Measurements from ENCODE around the gene RNF7.
A peak's percentile ranks its signal among the peaks of the same experiment; 100 is the strongest.

RNF7 gene

DNA sequence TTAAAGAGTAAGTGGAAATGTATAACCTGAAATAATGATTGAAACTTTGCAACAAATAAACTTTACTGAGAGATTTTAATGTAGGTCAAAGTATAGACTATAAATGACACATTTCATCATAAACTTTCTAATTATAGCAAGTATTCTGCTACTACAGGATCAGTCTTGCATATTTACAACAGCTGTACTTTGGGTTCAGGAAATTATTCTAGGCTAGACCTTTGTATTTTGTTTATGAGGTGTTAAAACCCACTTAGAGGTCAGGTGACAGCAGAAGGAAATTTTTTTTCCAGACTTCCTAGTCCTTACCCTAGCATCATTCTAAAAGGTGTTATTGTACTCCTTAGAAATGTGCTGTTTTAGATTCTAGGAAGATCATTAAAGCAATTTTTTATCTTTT lies 2.3 kb downstream of the RNF7 start:
- Histone ChIP-seq H3F3A (ENCODE audit: control insufficient read depth, insufficient read depth) (peaks cover 6% of the 10 kb centered on the region; the same call in 1 of the 2 replicates), H3K27me3 (ENCODE audit: control insufficient read depth, low read length) (no peaks in the 10 kb centered on the region), H3K4me2 (ENCODE audit: low read length) (peak overlapping the region; percentile 79), H3K9me2 (replicated peaks; ENCODE audit: control insufficient read depth, low read length) (no peaks in the 10 kb centered on the region), H3K9me3 (ENCODE audit: control insufficient read depth, insufficient read depth, low read length) (no peaks in the 10 kb centered on the region), H3K36me3 (ENCODE audit: control insufficient read depth, low read length) (peaks cover 53% of the 10 kb centered on the region), H4K20me1 (ENCODE audit: control insufficient read depth, insufficient read depth, low read depth, low read length) (peaks cover 9% of the 10 kb centered on the region; the same call in 1 of the 2 replicates), H3K79me2 (ENCODE audit: control insufficient read depth, low read length) (peaks cover 70% of the 10 kb centered on the region), H3K4me1 (ENCODE audit: control insufficient read depth, low read length) (peaks cover 40% of the 10 kb centered on the region), H3K4me3 (ENCODE audit: low read length) (peak overlapping the region; percentile 90), H3K27ac (ENCODE audit: low read depth, low read length) (peak overlapping the region; percentile 11; the same call in 1 of the 2 replicates)
- TF ChIP-seq, protein P1, sequence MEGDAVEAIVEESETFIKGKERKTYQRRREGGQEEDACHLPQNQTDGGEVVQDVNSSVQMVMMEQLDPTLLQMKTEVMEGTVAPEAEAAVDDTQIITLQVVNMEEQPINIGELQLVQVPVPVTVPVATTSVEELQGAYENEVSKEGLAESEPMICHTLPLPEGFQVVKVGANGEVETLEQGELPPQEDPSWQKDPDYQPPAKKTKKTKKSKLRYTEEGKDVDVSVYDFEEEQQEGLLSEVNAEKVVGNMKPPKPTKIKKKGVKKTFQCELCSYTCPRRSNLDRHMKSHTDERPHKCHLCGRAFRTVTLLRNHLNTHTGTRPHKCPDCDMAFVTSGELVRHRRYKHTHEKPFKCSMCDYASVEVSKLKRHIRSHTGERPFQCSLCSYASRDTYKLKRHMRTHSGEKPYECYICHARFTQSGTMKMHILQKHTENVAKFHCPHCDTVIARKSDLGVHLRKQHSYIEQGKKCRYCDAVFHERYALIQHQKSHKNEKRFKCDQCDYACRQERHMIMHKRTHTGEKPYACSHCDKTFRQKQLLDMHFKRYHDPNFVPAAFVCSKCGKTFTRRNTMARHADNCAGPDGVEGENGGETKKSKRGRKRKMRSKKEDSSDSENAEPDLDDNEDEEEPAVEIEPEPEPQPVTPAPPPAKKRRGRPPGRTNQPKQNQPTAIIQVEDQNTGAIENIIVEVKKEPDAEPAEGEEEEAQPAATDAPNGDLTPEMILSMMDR (IDR thresholded peaks at IDR 0.05; ENCODE audit: low read depth, low read length, poor library complexity, severe bottlenecking) = no peak
- no peak for TF ChIP-seq EZH2phosphoT487 (IDR thresholded peaks at IDR 0.05; ENCODE audit: borderline replicate concordance, low read length)

DNA sequence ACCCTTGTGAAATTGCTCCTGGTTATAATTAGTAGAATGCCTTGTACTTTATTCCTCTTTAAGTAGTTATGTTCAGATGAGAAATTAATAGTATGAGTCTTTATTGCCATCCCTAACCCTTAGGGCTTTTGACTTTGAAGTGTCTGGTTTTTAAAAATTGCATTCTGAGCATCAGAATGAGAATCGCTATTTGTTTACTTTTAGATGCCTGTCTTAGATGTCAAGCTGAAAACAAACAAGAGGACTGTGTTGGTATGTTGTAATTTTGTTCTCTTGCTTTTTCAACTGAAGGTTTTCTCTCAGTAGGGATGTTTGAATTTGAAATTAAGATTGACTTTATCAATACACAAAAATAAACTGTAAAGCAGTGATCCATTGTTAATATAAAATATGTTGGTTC lies 5.2 kb downstream of the RNF7 start:
- Histone ChIP-seq H3K4me2 (ENCODE audit: low read length) (no peak overlapping the region), H3K27me3 (ENCODE audit: control insufficient read depth, low read length) (no peaks in the 10 kb centered on the region), H3K4me1 (ENCODE audit: control insufficient read depth, low read length) (peaks cover 21% of the 10 kb centered on the region), H4K20me1 (ENCODE audit: control insufficient read depth, insufficient read depth, low read depth, low read length) (peaks cover 9% of the 10 kb centered on the region; the same call in 1 of the 2 replicates), H3F3A (ENCODE audit: control insufficient read depth, insufficient read depth) (peaks cover 6% of the 10 kb centered on the region), H3K79me2 (ENCODE audit: control insufficient read depth, low read length) (peaks cover 67% of the 10 kb centered on the region), H3K9me2 (replicated peaks; ENCODE audit: control insufficient read depth, low read length) (no peaks in the 10 kb centered on the region), H3K9me3 (ENCODE audit: control insufficient read depth, insufficient read depth, low read length) (no peaks in the 10 kb centered on the region), H3K27ac (ENCODE audit: low read depth, low read length) (no peak overlapping the region), H3K36me3 (ENCODE audit: control insufficient read depth, low read length) (peaks cover 78% of the 10 kb centered on the region), H3K4me3 (ENCODE audit: low read length) (no peak overlapping the region)
- TF ChIP-seq EZH2phosphoT487 (IDR thresholded peaks at IDR 0.05; ENCODE audit: borderline replicate concordance, low read length) = no peak
- TF ChIP-seq, protein P1 (IDR thresholded peaks at IDR 0.05; ENCODE audit: low read depth, low read length, poor library complexity, severe bottlenecking) = no peak

DNA sequence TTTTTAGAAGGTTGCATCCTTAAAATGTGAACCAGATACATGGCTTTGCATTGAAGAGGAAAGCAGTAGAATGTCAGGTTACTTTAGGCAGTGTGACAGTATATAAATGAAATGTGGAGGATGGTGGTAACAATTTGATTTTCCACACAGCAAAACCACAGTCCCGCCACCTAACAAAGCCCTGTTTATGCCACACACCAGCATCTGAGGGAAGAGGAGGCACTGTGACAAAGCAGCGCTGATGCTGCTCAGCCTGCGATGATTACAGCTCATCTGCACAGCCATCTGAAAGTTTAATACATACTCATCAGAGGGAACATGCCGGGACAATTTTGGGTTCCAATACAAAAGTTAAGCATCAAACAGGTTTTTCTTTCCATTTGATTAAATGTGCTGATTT lies 8.9 kb downstream of the RNF7 start:
- Histone ChIP-seq H3K4me3 (ENCODE audit: low read length) (no peak overlapping the region), H3K27me3 (ENCODE audit: control insufficient read depth, low read length) (no peaks in the 10 kb centered on the region), H3K79me2 (ENCODE audit: control insufficient read depth, low read length) (peaks cover 31% of the 10 kb centered on the region), H3F3A (ENCODE audit: control insufficient read depth, insufficient read depth) (peaks cover 9% of the 10 kb centered on the region), H3K4me2 (ENCODE audit: low read length) (no peak overlapping the region), H3K27ac (ENCODE audit: low read depth, low read length) (no peak overlapping the region), H3K9me2 (replicated peaks; ENCODE audit: control insufficient read depth, low read length) (no peaks in the 10 kb centered on the region), H4K20me1 (ENCODE audit: control insufficient read depth, insufficient read depth, low read depth, low read length) (peaks cover 4% of the 10 kb centered on the region; the same call in 1 of the 2 replicates), H3K36me3 (ENCODE audit: control insufficient read depth, low read length) (peaks cover 59% of the 10 kb centered on the region), H3K4me1 (ENCODE audit: control insufficient read depth, low read length) (no peaks in the 10 kb centered on the region), H3K9me3 (ENCODE audit: control insufficient read depth, insufficient read depth, low read length) (no peaks in the 10 kb centered on the region)
- TF ChIP-seq EZH2phosphoT487 (IDR thresholded peaks at IDR 0.05; ENCODE audit: borderline replicate concordance, low read length) = no peak
- TF ChIP-seq, protein P1 (IDR thresholded peaks at IDR 0.05; ENCODE audit: low read depth, low read length, poor library complexity, severe bottlenecking) = no peak
